Breast epithelium (tissue), 3 donors: ENCODE data around the gene GREB1.

ENCODE experiments used
- CTCF ChIP-seq, 3 donors: fragments of 450-650 bp; IDR thresholded peaks; one replicate each; pipeline ENCODE4 v1.5.1; 2016 to 2017; ENCODE audit warnings: antibody characterized with exemption in 3 of 3, mild to moderate bottlenecking in 3 of 3, moderate library complexity in 3 of 3
- POLR2A ChIP-seq: fragments of 450-650 bp; IDR thresholded peaks from one replicate; pipeline ENCODE4 v1.6.1; 2016; ENCODE audit warnings: antibody characterized with exemption, mild to moderate bottlenecking, moderate library complexity
- POLR2AphosphoS5 ChIP-seq, 3 donors: sonication (generic); formaldehyde crosslinking; IDR thresholded peaks; one replicate each; pipeline ENCODE4 v1.6.1; 2017; ENCODE audit warnings: antibody characterized with exemption in 3 of 3

DNA sequence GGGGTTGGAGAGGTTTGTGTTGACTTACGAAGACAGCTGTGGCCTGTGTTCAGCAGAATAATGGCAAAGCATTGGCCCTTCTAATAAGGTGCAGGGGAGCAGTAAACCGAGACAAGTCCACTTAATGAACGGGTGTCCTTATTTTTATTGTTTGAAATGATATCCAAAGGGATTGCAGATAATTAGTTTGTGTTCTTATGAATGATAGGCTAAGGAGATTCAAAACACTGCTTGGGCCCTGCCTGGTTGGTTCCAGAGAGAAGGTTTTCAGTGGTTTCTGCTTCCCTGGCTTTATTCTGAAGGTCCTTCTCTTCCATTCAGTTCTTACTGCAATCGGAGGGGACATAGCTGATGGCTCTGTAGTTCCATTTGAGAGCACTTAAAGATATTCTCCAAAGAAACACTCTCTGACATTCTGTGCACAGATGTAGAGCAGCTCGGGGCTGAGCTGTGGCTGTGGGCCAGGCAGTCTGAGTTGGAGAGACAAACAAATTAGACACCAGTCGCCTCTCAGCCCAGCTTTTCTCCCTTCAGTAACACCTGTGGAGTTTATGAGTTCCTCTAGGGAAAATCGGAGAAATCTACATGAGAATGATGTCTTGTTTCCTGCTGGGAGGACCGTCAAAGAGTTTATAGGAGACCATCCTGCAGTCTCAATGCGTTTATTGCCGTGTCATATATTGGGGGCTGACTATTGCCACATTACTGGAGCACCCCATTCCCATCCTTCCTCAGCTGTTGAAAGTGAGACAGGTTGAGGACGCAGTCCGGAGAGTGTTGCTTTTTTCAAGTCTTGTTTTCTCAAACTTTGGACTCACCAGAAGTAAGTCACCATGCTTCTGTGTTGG is 6.5 kb downstream of the GREB1 start:
- TF ChIP-seq CTCF (IDR thresholded peaks at IDR 0.05) (no peak), POLR2AphosphoS5 (IDR thresholded peaks at IDR 0.05) (no peak), POLR2A (no peak)
